ENCODE results near the gene PTPRG. TPM values are rescaled to one million over a fixed set of nuclear protein-coding genes. Genes with fewer than 3 reads are reported as not detected.

Gene PTPRG
- total RNA-seq, 1 donor: 41.0 TPM

- no peak for TF ChIP-seq CTCF (IDR thresholded peaks at IDR 0.05; ENCODE audit: insufficient read depth, low read depth, low read length)
- no peak for DNase-seq (ENCODE audit: low read depth)
- no peak overlapping the region for H3K4me3 ChIP-seq (ENCODE audit: low read depth, low read length)
Observed at GRCh38 chr3:61569856-61570580, 8.6 kb downstream of the PTPRG start.

GRCh38 chr3:61570813-61571212, 9.4 kb downstream of the PTPRG start:
- TF ChIP-seq CTCF (IDR thresholded peaks at IDR 0.05; ENCODE audit: insufficient read depth, low read depth, low read length): no peak
- H3K4me3 ChIP-seq (ENCODE audit: low read depth, low read length): no peak overlapping the region
- no peak for DNase-seq (ENCODE audit: low read depth)

- DNase-seq (ENCODE audit: low read depth): peak; percentile 44
- no peak for TF ChIP-seq CTCF (IDR thresholded peaks at IDR 0.05; ENCODE audit: insufficient read depth, low read depth, low read length)
- no peak overlapping the region for H3K4me3 ChIP-seq (ENCODE audit: low read depth, low read length)
Observed at GRCh38 chr3:61571516-61572336, 10.4 kb downstream of the PTPRG start.

- no peak overlapping the region for H3K4me3 ChIP-seq (ENCODE audit: low read depth, low read length)
- TF ChIP-seq CTCF (IDR thresholded peaks at IDR 0.05; ENCODE audit: insufficient read depth, low read depth, low read length): no peak
- no peak for DNase-seq (ENCODE audit: low read depth)
Observed at GRCh38 chr3:61572879-61573278, 11.5 kb downstream of the PTPRG start.

GRCh38 chr3:61573441-61573840, 12.1 kb downstream of the PTPRG start:
- H3K4me3 ChIP-seq (ENCODE audit: low read depth, low read length): no peak overlapping the region
- no peak for TF ChIP-seq CTCF (IDR thresholded peaks at IDR 0.05; ENCODE audit: insufficient read depth, low read depth, low read length)
- no peak for DNase-seq (ENCODE audit: low read depth)

GRCh38 chr3:61574854-61575253, 13.5 kb downstream of the PTPRG start:
- peak; percentile 91 for DNase-seq (ENCODE audit: low read depth)
- no peak for TF ChIP-seq CTCF (IDR thresholded peaks at IDR 0.05; ENCODE audit: insufficient read depth, low read depth, low read length)
- H3K4me3 ChIP-seq (ENCODE audit: low read depth, low read length): no peak overlapping the region
